GM12872 (cell line): ENCODE measurements around the gene PCNX1.

Experiments
- TF ChIP-seq, protein P1 (sequence below): IDR thresholded peaks from 3 replicates; pipeline ENCODE4 v1.5.1; 2011; ENCODE audit warnings: low read depth, mild to moderate bottlenecking, low read length, moderate library complexity; ENCODE audit not compliant: insufficient read depth

Gene PCNX1

DNA sequence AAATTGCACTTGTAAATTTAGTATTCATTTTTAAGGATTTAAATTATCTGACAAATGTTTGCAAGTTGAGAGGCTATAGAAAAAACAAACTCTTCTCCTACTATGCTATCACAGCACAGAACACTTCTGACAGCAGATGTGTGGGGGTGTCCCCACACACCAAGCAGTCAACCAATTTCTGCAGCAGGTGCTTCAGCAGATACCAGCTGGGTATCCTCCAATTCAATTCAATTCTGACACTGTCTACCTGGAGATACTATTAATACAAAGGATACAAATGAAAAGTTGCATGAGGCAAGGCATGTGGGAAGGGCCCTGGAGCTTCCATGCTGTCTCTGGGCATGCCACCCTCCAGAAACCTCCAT is 35.1 kb downstream of the PCNX1 start:
- TF ChIP-seq, protein P1, sequence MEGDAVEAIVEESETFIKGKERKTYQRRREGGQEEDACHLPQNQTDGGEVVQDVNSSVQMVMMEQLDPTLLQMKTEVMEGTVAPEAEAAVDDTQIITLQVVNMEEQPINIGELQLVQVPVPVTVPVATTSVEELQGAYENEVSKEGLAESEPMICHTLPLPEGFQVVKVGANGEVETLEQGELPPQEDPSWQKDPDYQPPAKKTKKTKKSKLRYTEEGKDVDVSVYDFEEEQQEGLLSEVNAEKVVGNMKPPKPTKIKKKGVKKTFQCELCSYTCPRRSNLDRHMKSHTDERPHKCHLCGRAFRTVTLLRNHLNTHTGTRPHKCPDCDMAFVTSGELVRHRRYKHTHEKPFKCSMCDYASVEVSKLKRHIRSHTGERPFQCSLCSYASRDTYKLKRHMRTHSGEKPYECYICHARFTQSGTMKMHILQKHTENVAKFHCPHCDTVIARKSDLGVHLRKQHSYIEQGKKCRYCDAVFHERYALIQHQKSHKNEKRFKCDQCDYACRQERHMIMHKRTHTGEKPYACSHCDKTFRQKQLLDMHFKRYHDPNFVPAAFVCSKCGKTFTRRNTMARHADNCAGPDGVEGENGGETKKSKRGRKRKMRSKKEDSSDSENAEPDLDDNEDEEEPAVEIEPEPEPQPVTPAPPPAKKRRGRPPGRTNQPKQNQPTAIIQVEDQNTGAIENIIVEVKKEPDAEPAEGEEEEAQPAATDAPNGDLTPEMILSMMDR = no peak

DNA sequence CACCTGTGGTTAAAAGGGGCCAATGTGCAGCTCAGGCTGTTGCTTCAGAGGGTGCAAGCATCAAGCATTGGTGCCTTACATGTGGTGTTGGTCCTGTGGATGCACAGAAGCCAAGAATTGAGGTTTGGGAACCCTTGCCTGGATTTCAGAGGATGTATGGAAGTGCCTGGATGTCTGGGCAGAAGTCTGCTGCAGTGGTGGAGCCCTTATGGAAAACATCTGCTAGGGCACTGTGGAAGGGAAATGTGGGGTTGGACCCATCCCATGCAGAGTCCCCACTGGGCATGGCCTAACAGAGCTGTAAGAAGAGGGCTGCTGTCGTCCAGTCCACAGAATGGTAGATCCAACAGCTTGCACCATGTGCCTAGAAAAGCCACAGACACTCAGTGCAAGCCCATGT is 36.6 kb downstream of the PCNX1 start:
- TF ChIP-seq, protein P1 = no peak

DNA sequence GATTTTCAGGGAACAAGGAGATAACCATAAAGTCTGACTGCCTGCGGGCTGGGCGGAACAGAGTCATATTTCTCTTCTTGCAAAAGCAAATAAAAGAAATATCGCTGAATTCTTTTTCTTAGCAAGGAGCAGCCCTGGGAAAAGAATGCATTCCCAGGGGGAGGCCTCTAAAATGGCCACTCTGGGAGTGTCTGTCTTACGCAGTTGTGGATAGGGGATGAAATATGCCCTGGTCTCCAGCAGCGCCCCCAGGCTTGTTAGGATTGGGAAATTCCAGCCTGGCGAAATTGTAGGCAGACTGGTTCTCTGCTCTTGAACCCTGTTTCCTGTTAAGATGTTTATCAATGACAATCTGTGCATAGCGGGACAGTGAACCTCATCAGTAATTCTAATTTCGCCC is 40.5 kb downstream of the PCNX1 start:
- TF ChIP-seq, protein P1 = no peak

DNA sequence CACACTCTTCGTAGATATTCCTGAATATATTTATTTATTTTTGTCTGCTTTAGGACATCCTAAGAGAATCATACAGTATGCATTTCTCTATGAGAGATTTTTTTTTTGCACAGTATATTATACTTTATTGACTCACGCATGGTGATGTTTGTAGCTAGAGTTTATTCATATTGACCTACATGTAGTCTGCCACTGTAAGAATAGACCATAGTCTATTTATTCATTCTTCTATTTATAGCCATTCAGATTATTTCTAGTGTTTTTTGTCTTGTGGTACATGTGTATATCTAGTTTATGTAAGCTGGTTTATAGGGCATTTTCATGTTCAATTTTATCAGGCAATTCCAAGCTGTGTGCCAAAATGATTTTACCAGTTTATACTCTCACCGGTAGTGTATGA is 45.2 kb downstream of the PCNX1 start:
- TF ChIP-seq, protein P1 = no peak

DNA sequence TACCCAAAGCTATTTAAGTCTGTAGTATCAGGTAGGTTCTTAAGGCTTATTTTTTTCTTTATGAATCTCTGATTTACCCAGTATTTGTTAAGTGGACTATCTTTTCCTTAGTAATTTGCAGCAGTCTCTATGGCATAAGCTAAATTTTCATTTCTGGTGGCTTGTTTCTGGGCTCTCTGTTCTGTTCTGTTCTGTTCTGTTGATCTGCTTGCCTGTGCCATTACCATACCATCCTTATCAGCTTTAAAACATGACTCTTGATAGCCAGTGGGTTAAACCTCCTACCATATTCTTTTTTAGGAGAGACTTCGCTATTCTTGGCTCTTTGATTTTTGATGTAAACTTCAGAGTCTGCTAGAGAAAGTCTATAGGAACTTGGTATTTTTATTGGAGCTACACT is 46.8 kb downstream of the PCNX1 start:
- TF ChIP-seq, protein P1 = no peak

DNA sequence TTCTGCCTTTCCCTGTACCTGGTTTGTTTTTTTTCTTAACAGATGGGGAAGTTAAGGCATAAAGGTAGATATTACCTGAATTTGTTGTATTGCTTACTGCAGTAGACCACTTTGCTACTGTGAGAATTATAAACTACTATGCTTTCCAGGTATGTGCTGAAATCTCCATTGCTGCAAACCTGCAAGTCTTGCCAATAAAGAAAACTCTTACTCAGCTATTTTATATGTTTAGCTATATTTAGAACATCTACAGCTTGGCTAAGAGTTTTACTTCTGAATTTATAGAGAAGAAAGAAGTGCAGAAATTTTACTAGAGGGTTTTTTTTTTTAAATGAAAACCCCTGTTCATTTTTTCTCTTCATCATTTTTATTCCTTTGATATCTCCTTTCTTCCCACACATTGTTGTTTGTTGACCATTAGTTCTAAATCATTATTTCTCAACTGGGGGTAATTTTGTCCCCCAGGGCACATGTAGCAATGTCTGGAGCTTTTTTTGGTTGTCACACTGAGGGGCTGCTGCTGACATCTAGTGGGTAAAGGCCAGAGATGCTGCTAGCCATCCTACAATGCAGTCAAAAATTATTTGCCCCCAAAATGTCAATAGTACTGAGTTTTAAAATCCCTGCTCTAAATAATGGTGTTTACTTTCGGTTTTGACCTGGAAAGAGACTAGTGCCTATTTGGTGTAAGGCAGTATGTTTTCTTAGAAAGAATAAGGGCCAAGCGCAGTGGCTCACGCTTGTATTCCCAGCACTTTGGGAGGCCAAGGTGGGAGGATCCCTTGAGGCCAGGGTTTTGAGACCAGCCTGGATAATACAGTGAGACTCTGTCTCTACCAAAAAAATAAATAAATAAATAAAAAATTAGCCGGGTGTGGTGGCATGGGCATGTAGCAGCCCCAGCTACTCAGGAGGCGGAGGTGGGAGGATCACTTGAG is 48.6 kb downstream of the PCNX1 start:
- TF ChIP-seq, protein P1 = peak; percentile 81

DNA sequence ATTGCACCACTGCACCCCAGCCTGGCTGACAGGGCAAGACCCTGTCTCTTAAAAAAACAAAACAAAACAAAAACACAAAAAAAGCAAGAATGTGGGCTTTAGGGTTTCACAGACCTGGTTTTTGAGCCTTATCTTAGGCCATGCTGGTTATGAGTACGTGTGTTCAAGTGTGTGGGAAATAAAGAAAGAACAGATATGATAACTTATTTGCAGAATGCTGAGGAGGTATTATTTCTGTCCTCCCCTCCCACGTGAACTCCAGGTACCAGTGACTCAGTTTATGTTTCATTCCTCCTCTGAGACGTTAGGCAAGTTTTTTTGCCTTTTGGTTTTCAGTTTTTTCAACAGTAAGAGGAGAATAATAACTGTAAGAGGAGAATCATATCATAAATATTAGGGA is 49.3 kb downstream of the PCNX1 start:
- TF ChIP-seq, protein P1 = no peak
